GM13977 (cell line): Measurements from ENCODE around the gene LETM1.

Experiments
- DNase-seq: peaks from one replicate; pipeline ENCODE4 v3.0.0; 2012; ENCODE audit warnings: low spot score
- CTCF ChIP-seq: IDR thresholded peaks from 2 replicates; pipeline ENCODE4 v1.5.1; 2012; ENCODE audit warnings: mild to moderate bottlenecking, control low read depth; ENCODE audit not compliant: insufficient read depth; ENCODE audit errors: extremely low read depth, missing control alignments
- in situ Hi-C: fragments of 300-500 bp; cut with MboI; formaldehyde crosslinking; loops from one replicate; pipeline ENCODE4 v1.12.0; 2022; ENCODE audit warnings: low sequenced_read_pairs, low pct_unique_long_range_greater_than_20kb, mixed read lengths, inconsistent platforms; ENCODE audit not compliant: unreplicated experiment

Gene LETM1

GRCh38 chr4:1819284-1819683, 36.7 kb downstream of the LETM1 start:
- no peak for DNase-seq
- no peak for TF ChIP-seq CTCF
- in situ Hi-C loops, result no loop called here

GRCh38 chr4:1815997-1816860, 39.7 kb downstream of the LETM1 start:
- in situ Hi-C loops, result no loop called here

GRCh38 chr4:1815096-1815996, 40.6 kb downstream of the LETM1 start:
- in situ Hi-C loops, result no loop called here
- no peak for TF ChIP-seq CTCF
- DNase-seq, result no peak

More at GRCh38 chr4:1815997-1816860, 39.7 kb downstream of the LETM1 start:
- TF ChIP-seq CTCF, result no peak
- no peak for DNase-seq

- no peak for TF ChIP-seq CTCF
- in situ Hi-C loops, result loop anchor here (5.0 kb wide), 1 partner anchor 72 kb away; no protein-coding TSS in a partner anchor
- no peak for DNase-seq
Observed at GRCh38 chr4:1814453-1814852, 41.5 kb downstream of the LETM1 start.

GRCh38 chr4:1813915-1814314, 42.0 kb downstream of the LETM1 start:
- in situ Hi-C loops, result loop anchor here (5.0 kb wide), 1 partner anchor 72 kb away; no protein-coding TSS in a partner anchor
- TF ChIP-seq CTCF, result peak; percentile 49
- no peak for DNase-seq

- TF ChIP-seq CTCF, result no peak
- no peak for DNase-seq
- in situ Hi-C loops, result loop anchor here (5.0 kb wide), 1 partner anchor 71 kb away; no protein-coding TSS in a partner anchor
Observed at GRCh38 chr4:1813231-1813630, 42.7 kb downstream of the LETM1 start.
